A673 (cell line): ENCODE data around the gene EPHX1.

Source experiments
- EZH2 ChIP-seq: fragments of 200-600 bp; sonication (generic); IDR thresholded peaks from 2 replicates; pipeline ENCODE4 v1.6.1; 2017; ENCODE audit warnings: borderline replicate concordance, low read depth, mild to moderate bottlenecking, mixed read lengths, antibody characterized with exemption, low read length; ENCODE audit not compliant: poor library complexity, severe bottlenecking
- TF ChIP-seq, protein P1 (sequence below): fragments of 300-800, 200-600 bp; sonication (generic); conservative IDR thresholded peaks from 2 replicates; pipeline ENCODE4 v1.5.1; 2017; ENCODE audit warnings: low read depth, mild to moderate bottlenecking, antibody characterized with exemption, low read length, moderate library complexity, mixed read lengths

DNA sequence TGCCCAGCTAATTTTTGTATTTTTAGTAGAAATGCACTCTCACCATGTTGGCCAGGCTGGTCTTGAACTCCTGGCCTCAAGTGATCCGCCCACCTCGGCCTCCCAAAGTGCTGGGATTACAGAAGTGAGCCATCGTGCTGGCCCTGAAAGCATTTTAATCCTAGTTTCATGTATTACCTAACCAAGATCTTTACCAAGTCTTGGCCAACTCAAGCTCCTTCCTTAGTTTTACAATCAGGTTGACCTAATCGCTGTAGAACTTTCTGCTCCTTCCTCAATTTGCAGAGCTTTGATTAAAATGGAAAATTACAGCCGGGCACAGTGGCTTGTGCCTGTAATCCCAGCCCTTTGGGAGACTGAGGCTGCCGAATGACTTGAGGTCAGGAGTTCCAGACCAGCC is 75.4 kb downstream of the EPHX1 start:
- no peak for TF ChIP-seq EZH2
- TF ChIP-seq, protein P1, sequence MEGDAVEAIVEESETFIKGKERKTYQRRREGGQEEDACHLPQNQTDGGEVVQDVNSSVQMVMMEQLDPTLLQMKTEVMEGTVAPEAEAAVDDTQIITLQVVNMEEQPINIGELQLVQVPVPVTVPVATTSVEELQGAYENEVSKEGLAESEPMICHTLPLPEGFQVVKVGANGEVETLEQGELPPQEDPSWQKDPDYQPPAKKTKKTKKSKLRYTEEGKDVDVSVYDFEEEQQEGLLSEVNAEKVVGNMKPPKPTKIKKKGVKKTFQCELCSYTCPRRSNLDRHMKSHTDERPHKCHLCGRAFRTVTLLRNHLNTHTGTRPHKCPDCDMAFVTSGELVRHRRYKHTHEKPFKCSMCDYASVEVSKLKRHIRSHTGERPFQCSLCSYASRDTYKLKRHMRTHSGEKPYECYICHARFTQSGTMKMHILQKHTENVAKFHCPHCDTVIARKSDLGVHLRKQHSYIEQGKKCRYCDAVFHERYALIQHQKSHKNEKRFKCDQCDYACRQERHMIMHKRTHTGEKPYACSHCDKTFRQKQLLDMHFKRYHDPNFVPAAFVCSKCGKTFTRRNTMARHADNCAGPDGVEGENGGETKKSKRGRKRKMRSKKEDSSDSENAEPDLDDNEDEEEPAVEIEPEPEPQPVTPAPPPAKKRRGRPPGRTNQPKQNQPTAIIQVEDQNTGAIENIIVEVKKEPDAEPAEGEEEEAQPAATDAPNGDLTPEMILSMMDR = no peak
